Astrocyte (in vitro differentiated cells and primary cell): ENCODE results near the gene DNAH6. TPM values are rescaled to one million over a fixed set of nuclear protein-coding genes. Genes with fewer than 3 reads are reported as not detected.

Experiments used
- DNase-seq: peaks from one replicate; pipeline ENCODE4 v3.0.0-alpha.2; 2010; ENCODE audit warnings: low read depth
- FAIRE-seq: peaks from 2 replicates; lab custom pipeline; 2011; peaks lifted over from hg19 to GRCh38; lab: Jason Lieb, UNC
- H2AFZ ChIP-seq: 2 replicates; pipeline ENCODE4 v1.6.0; 2012; ENCODE audit warnings: low read depth, low read length, inconsistent platforms
- H3K27ac ChIP-seq: 2 replicates; pipeline ENCODE4 v1.5.1; 2011; ENCODE audit warnings: low read depth, low read length, inconsistent platforms
- H3K27me3 ChIP-seq: 2 replicates; pipeline ENCODE4 v1.6.0; 2011; ENCODE audit warnings: low read length, inconsistent platforms; ENCODE audit not compliant: insufficient read depth
- H3K36me3 ChIP-seq: 2 replicates; pipeline ENCODE4 v1.5.1; 2011; ENCODE audit warnings: low read length, inconsistent platforms; ENCODE audit not compliant: insufficient read depth
- H3K4me1 ChIP-seq: 2 replicates; pipeline ENCODE4 v1.5.1; 2011; ENCODE audit warnings: low read length, inconsistent platforms; ENCODE audit not compliant: insufficient read depth
- H3K4me2 ChIP-seq: 2 replicates; pipeline ENCODE4 v1.6.0; 2012; ENCODE audit warnings: low read length, inconsistent platforms
- H3K4me3 ChIP-seq: 2 replicates; pipeline ENCODE4 v1.5.1; 2011; ENCODE audit warnings: low read depth, mild to moderate bottlenecking, low read length, inconsistent platforms; ENCODE audit not compliant: insufficient read depth
- H3K79me2 ChIP-seq: 2 replicates; pipeline ENCODE4 v1.6.0; 2012; ENCODE audit warnings: mild to moderate bottlenecking, low read length, inconsistent platforms; ENCODE audit not compliant: insufficient read depth
- H3K9ac ChIP-seq: 2 replicates; pipeline ENCODE4 v1.6.0; 2012; ENCODE audit warnings: mild to moderate bottlenecking, low read length, inconsistent platforms
- H3K9me3 ChIP-seq: 2 replicates; pipeline ENCODE4 v1.5.1; 2012; ENCODE audit warnings: low read depth, mild to moderate bottlenecking, low read length, inconsistent platforms; ENCODE audit not compliant: insufficient read depth
- H4K20me1 ChIP-seq: 2 replicates; pipeline ENCODE4 v1.6.0; 2012; ENCODE audit warnings: low read length, inconsistent platforms; ENCODE audit not compliant: insufficient read depth
- H3K27ac Mint-ChIP-seq: one replicate; pipeline ENCODE4 v1.8.0; 2021; ENCODE audit warnings: mild to moderate bottlenecking, mixed read lengths; ENCODE audit not compliant: unreplicated experiment
- H3K27me3 Mint-ChIP-seq: one replicate; pipeline ENCODE4 v1.8.0; 2021; ENCODE audit warnings: low read depth, mixed read lengths; ENCODE audit not compliant: unreplicated experiment
- H3K36me3 Mint-ChIP-seq: one replicate; pipeline ENCODE4 v1.8.0; 2021; ENCODE audit warnings: low read depth, mixed read lengths; ENCODE audit not compliant: unreplicated experiment
- H3K4me1 Mint-ChIP-seq: one replicate; pipeline ENCODE4 v1.8.0; 2021; ENCODE audit warnings: low read depth, mixed read lengths; ENCODE audit not compliant: unreplicated experiment
- H3K4me3 Mint-ChIP-seq: one replicate; pipeline ENCODE4 v1.8.0; 2021; ENCODE audit warnings: mild to moderate bottlenecking, moderate library complexity, mixed read lengths; ENCODE audit not compliant: unreplicated experiment
- H3K9me3 Mint-ChIP-seq: one replicate; pipeline ENCODE4 v1.8.0; 2021; ENCODE audit warnings: mild to moderate bottlenecking, mixed read lengths; ENCODE audit not compliant: unreplicated experiment
- EZH2 ChIP-seq: IDR thresholded peaks from 2 replicates; pipeline ENCODE4 v1.6.1; 2012; ENCODE audit warnings: mild to moderate bottlenecking, low read length, inconsistent platforms; ENCODE audit not compliant: insufficient read depth
- total RNA-seq: library from RNA; stranded (reverse); gene quantifications from 2 replicates; pipeline ENCODE4 v1.2.1, GENCODE V29; 2021
- TF ChIP-seq, protein P1 (sequence below): IDR thresholded peaks from 2 replicates; pipeline ENCODE4 v1.5.1; 2011; ENCODE audit warnings: low read depth, mild to moderate bottlenecking, inconsistent platforms, low read length, moderate library complexity; ENCODE audit not compliant: insufficient read depth

Gene DNAH6
- total RNA-seq, 1 donor from 2014 or later = 0.20 TPM

- TF ChIP-seq EZH2 = no peak
- TF ChIP-seq, protein P1, sequence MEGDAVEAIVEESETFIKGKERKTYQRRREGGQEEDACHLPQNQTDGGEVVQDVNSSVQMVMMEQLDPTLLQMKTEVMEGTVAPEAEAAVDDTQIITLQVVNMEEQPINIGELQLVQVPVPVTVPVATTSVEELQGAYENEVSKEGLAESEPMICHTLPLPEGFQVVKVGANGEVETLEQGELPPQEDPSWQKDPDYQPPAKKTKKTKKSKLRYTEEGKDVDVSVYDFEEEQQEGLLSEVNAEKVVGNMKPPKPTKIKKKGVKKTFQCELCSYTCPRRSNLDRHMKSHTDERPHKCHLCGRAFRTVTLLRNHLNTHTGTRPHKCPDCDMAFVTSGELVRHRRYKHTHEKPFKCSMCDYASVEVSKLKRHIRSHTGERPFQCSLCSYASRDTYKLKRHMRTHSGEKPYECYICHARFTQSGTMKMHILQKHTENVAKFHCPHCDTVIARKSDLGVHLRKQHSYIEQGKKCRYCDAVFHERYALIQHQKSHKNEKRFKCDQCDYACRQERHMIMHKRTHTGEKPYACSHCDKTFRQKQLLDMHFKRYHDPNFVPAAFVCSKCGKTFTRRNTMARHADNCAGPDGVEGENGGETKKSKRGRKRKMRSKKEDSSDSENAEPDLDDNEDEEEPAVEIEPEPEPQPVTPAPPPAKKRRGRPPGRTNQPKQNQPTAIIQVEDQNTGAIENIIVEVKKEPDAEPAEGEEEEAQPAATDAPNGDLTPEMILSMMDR = no peak
- Mint-ChIP-seq H3K36me3 (no peaks in the 10 kb centered on the region), H3K27ac (no peak overlapping the region), H3K4me3 (no peak overlapping the region), H3K9me3 (no peaks in the 10 kb centered on the region), H3K4me1 (peaks cover 4% of the 10 kb centered on the region), H3K27me3 (no peaks in the 10 kb centered on the region)
- Histone ChIP-seq H2AFZ (no peak overlapping the region), H3K79me2 (no peaks in the 10 kb centered on the region), H3K4me1 (no peaks in the 10 kb centered on the region), H3K9me3 (no peaks in the 10 kb centered on the region), H3K4me3 (no peak overlapping the region), H3K27ac (no peak overlapping the region), H3K27me3 (no peaks in the 10 kb centered on the region), H3K4me2 (no peak overlapping the region), H3K36me3 (no peaks in the 10 kb centered on the region), H4K20me1 (no peaks in the 10 kb centered on the region), H3K9ac (no peak overlapping the region)
- peak; percentile 12 for DNase-seq
- no peak for FAIRE-seq
These were observed 11.1 kb downstream of the DNAH6 start for GRCh38 chr2:84527137-84528129.

DNA sequence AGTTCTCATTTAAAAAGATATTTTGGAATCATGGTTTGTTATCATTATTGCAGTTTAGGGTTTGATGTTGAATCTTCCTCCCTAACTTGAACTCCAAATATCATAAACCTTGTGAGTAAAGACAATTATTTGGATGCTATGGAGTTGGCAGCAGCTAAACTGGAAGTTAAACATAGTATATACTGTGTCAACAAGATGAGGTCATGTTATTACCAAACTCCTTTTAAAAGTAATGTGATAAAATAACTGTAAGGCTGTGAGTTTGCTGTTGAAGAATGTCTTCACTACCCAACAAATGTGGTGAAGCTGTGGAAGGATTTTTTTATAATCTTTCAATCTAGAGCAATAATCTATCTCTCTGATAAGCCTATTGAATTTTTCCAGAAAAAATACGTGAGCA lies 16.0 kb downstream of the DNAH6 start:
- no peaks in the 10 kb centered on the region for H3K36me3 Mint-ChIP-seq
- H4K20me1 ChIP-seq = no peaks in the 10 kb centered on the region
- no peak overlapping the region for H3K4me3 ChIP-seq
- no peak for FAIRE-seq
- no peaks in the 10 kb centered on the region for H3K4me1 ChIP-seq
- no peak overlapping the region for H3K4me2 ChIP-seq
- no peaks in the 10 kb centered on the region for H3K36me3 ChIP-seq
- no peaks in the 10 kb centered on the region for H3K4me1 Mint-ChIP-seq
- no peak overlapping the region for H3K9ac ChIP-seq
- H3K79me2 ChIP-seq = no peaks in the 10 kb centered on the region
- no peaks in the 10 kb centered on the region for H3K27me3 ChIP-seq
- DNase-seq = no peak
- no peaks in the 10 kb centered on the region for H3K27me3 Mint-ChIP-seq
- H3K9me3 ChIP-seq = no peaks in the 10 kb centered on the region
- H2AFZ ChIP-seq = no peak overlapping the region
- H3K27ac Mint-ChIP-seq = no peak overlapping the region
- TF ChIP-seq, protein P1 = no peak
- no peak for TF ChIP-seq EZH2
- no peak overlapping the region for H3K27ac ChIP-seq
- H3K4me3 Mint-ChIP-seq = no peak overlapping the region
- no peaks in the 10 kb centered on the region for H3K9me3 Mint-ChIP-seq

DNA sequence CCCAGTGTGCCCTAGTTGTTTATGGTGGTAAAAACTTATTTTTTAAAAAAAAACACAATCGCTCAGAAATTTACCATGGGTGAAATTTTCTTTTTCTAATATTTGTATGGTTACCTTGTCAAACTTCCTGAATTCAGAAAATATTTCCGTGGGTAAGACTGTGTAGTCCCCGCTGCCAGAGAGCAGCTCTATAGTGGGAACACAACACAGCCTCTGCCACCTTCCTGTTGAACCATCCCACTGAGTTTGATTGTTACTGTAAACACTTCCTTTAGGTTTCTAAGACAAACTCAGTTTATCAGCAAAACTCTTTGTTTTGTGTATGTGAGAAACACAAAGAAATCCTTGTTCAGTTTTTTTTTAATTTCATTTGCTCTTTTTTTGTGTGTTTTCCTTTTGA lies 17.9 kb downstream of the DNAH6 start:
- no peaks in the 10 kb centered on the region for H3K9me3 Mint-ChIP-seq
- H3K4me3 Mint-ChIP-seq = no peak overlapping the region
- no peak overlapping the region for H3K27ac Mint-ChIP-seq
- H3K27me3 Mint-ChIP-seq = no peaks in the 10 kb centered on the region
- TF ChIP-seq, protein P1 = no peak
- no peak for TF ChIP-seq EZH2
- no peaks in the 10 kb centered on the region for H3K36me3 Mint-ChIP-seq
- H3K4me3 ChIP-seq = no peak overlapping the region
- H3K36me3 ChIP-seq = no peaks in the 10 kb centered on the region
- H3K9ac ChIP-seq = no peak overlapping the region
- no peaks in the 10 kb centered on the region for H3K27me3 ChIP-seq
- H3K79me2 ChIP-seq = no peaks in the 10 kb centered on the region
- H3K27ac ChIP-seq = no peak overlapping the region
- H3K4me1 ChIP-seq = no peaks in the 10 kb centered on the region
- H4K20me1 ChIP-seq = no peaks in the 10 kb centered on the region
- no peaks in the 10 kb centered on the region for H3K9me3 ChIP-seq
- H2AFZ ChIP-seq = no peak overlapping the region
- DNase-seq (no peak), FAIRE-seq (no peak)
- H3K4me2 ChIP-seq = no peak overlapping the region
- no peaks in the 10 kb centered on the region for H3K4me1 Mint-ChIP-seq
